HL-60 (cell line): Measurements from ENCODE around the gene ANKRD13A.

Source experiments
- GABPA ChIP-seq: IDR thresholded peaks from 2 replicates; pipeline ENCODE4 v1.6.1; 2012; ENCODE audit warnings: low read depth
- POLR2AphosphoS5 ChIP-seq: IDR thresholded peaks from 2 replicates; pipeline ENCODE4 v1.6.1; 2012; ENCODE audit warnings: low read depth
- REST ChIP-seq: IDR thresholded peaks from 2 replicates; pipeline ENCODE4 v1.6.1; 2012; ENCODE audit warnings: low read depth; ENCODE audit not compliant: insufficient replicate concordance
- TF ChIP-seq, protein P1 (sequence below): IDR thresholded peaks from one replicate; pipeline ENCODE4 v1.5.1; 2011; ENCODE audit warnings: low read length, control low read depth, inconsistent platforms; ENCODE audit not compliant: insufficient read depth

- TF ChIP-seq, protein P1, sequence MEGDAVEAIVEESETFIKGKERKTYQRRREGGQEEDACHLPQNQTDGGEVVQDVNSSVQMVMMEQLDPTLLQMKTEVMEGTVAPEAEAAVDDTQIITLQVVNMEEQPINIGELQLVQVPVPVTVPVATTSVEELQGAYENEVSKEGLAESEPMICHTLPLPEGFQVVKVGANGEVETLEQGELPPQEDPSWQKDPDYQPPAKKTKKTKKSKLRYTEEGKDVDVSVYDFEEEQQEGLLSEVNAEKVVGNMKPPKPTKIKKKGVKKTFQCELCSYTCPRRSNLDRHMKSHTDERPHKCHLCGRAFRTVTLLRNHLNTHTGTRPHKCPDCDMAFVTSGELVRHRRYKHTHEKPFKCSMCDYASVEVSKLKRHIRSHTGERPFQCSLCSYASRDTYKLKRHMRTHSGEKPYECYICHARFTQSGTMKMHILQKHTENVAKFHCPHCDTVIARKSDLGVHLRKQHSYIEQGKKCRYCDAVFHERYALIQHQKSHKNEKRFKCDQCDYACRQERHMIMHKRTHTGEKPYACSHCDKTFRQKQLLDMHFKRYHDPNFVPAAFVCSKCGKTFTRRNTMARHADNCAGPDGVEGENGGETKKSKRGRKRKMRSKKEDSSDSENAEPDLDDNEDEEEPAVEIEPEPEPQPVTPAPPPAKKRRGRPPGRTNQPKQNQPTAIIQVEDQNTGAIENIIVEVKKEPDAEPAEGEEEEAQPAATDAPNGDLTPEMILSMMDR: no peak
- no peak for TF ChIP-seq POLR2AphosphoS5
- TF ChIP-seq REST: no peak
- TF ChIP-seq GABPA: no peak
These were observed 35.9 kb upstream of the ANKRD13A start for GRCh38 chr12:109963330-109963729.
